Measurements from ENCODE around the gene CBX5. TPM values are rescaled to one million over a fixed set of nuclear protein-coding genes. Genes with fewer than 3 reads are reported as not detected.
"Not testable (repeated sequence)": the region's sequence is repeated elsewhere in the genome, so short reads cannot be mapped to it uniquely, and the experiment has no call there.

The CBX5 gene
- total RNA-seq, 1 donor from 2014 or later: 227 TPM

GRCh38 chr12:54189198-54189539 is 90.8 kb downstream of the CBX5 start:
- no peaks in the 10 kb centered on the region for H3K36me3 Mint-ChIP-seq
- no peaks in the 10 kb centered on the region for H3K9me3 Mint-ChIP-seq
- no peak for DNase-seq (ENCODE audit: extremely low spot score, unreplicated experiment)
- H3K4me3 Mint-ChIP-seq: peak overlapping the region; percentile 91
- peaks cover 43% of the 10 kb centered on the region for H3K4me1 Mint-ChIP-seq (ENCODE audit: unreplicated experiment)
- peaks cover 7% of the 10 kb centered on the region for H3K27me3 Mint-ChIP-seq
- TF ChIP-seq, protein P1, sequence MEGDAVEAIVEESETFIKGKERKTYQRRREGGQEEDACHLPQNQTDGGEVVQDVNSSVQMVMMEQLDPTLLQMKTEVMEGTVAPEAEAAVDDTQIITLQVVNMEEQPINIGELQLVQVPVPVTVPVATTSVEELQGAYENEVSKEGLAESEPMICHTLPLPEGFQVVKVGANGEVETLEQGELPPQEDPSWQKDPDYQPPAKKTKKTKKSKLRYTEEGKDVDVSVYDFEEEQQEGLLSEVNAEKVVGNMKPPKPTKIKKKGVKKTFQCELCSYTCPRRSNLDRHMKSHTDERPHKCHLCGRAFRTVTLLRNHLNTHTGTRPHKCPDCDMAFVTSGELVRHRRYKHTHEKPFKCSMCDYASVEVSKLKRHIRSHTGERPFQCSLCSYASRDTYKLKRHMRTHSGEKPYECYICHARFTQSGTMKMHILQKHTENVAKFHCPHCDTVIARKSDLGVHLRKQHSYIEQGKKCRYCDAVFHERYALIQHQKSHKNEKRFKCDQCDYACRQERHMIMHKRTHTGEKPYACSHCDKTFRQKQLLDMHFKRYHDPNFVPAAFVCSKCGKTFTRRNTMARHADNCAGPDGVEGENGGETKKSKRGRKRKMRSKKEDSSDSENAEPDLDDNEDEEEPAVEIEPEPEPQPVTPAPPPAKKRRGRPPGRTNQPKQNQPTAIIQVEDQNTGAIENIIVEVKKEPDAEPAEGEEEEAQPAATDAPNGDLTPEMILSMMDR (conservative IDR thresholded peaks at IDR 0.05): no peak
- peak overlapping the region; percentile 77 for H3K27ac Mint-ChIP-seq

DNA sequence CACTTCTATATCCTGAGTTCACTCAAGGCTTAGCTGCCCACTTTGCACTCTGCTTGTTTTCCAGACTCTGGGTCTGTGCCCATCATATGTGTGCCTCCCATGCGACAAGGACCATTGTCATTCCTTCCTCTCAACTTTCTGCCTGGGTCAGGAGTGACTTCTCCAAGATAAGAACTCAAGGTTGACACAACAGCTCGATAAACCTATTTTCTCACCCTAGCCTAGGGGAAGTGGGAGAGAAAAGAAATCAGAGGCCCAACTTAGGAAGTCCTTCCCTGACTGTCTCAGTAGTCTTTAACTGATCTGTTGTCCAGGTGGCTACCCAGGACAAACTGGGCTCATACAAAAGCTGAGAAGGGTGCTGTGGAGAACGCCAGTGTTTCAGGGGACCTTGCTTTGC is 92.8 kb downstream of the CBX5 start:
- Mint-ChIP-seq H3K27me3 (no peaks in the 10 kb centered on the region), H3K4me3 (peak overlapping the region; percentile 84), H3K27ac (peak overlapping the region; percentile 81), H3K36me3 (peaks cover 3% of the 10 kb centered on the region), H3K4me1 (ENCODE audit: unreplicated experiment) (peaks cover 39% of the 10 kb centered on the region), H3K9me3 (no peaks in the 10 kb centered on the region)
- no peak for DNase-seq (ENCODE audit: extremely low spot score, unreplicated experiment)
- TF ChIP-seq, protein P1 (conservative IDR thresholded peaks at IDR 0.05): no peak

GRCh38 chr12:54185919-54186318 is 94.0 kb downstream of the CBX5 start:
- peaks cover 31% of the 10 kb centered on the region for H3K4me1 Mint-ChIP-seq (ENCODE audit: unreplicated experiment)
- no peaks in the 10 kb centered on the region for H3K9me3 Mint-ChIP-seq
- H3K4me3 Mint-ChIP-seq: peak overlapping the region; percentile 71
- H3K27ac Mint-ChIP-seq: no peak overlapping the region
- no peak for DNase-seq (ENCODE audit: extremely low spot score, unreplicated experiment)
- TF ChIP-seq, protein P1 (conservative IDR thresholded peaks at IDR 0.05): no peak
- H3K27me3 Mint-ChIP-seq: no peaks in the 10 kb centered on the region
- peaks cover 7% of the 10 kb centered on the region for H3K36me3 Mint-ChIP-seq

- not testable (repeated sequence) for H3K36me3 Mint-ChIP-seq; H3K27me3 Mint-ChIP-seq; H3K9me3 Mint-ChIP-seq; H3K4me3 Mint-ChIP-seq; DNase-seq (ENCODE audit: extremely low spot score, unreplicated experiment); H3K27ac Mint-ChIP-seq
- peaks cover 25% of the 10 kb centered on the region for H3K4me1 Mint-ChIP-seq (ENCODE audit: unreplicated experiment)
These were observed 94.6 kb downstream of the CBX5 start for GRCh38 chr12:54185297-54185696.

GRCh38 chr12:54184024-54184805 is 95.7 kb downstream of the CBX5 start:
- H3K27ac Mint-ChIP-seq: no peak overlapping the region
- H3K27me3 Mint-ChIP-seq: no peaks in the 10 kb centered on the region
- H3K36me3 Mint-ChIP-seq: peaks cover 12% of the 10 kb centered on the region
- H3K4me3 Mint-ChIP-seq: no peak overlapping the region
- TF ChIP-seq, protein P1 (conservative IDR thresholded peaks at IDR 0.05): no peak
- H3K4me1 Mint-ChIP-seq (ENCODE audit: unreplicated experiment): peaks cover 16% of the 10 kb centered on the region
- H3K9me3 Mint-ChIP-seq: no peaks in the 10 kb centered on the region
- DNase-seq (ENCODE audit: extremely low spot score, unreplicated experiment): no peak

GRCh38 chr12:54182981-54183380 is 96.9 kb downstream of the CBX5 start:
- Mint-ChIP-seq H3K4me1 (ENCODE audit: unreplicated experiment) (peaks cover 11% of the 10 kb centered on the region), H3K27me3 (no peaks in the 10 kb centered on the region), H3K27ac (no peak overlapping the region), H3K36me3 (peaks cover 12% of the 10 kb centered on the region), H3K9me3 (no peaks in the 10 kb centered on the region), H3K4me3 (no peak overlapping the region)
- no peak for DNase-seq (ENCODE audit: extremely low spot score, unreplicated experiment)
- TF ChIP-seq, protein P1 (conservative IDR thresholded peaks at IDR 0.05): no peak
